Tibial artery (tissue), 4 donors: ENCODE data around the gene MIGA2.

Source experiments
- DNase-seq, 2 donors: peaks; one replicate each; pipeline ENCODE4 v3.0.0-alpha.2; 2019
- H3K27ac ChIP-seq, 2 donors: fragments of 200-600 bp; sonication (generic) in 1 of 2; 1 replicate in 1 of 2; 2 replicates in 1 of 2; pipeline ENCODE4 v1.5.1; 2018 to 2019; ENCODE audit warnings: mild to moderate bottlenecking in 1 of 2
- H3K27me3 ChIP-seq, 2 donors: fragments of 200-600 bp; sonication (generic) in 1 of 2; one replicate each; pipeline versions ENCODE4 v1.5.1 to v1.6.0; 2016 to 2019
- H3K36me3 ChIP-seq, 3 donors: fragments of 200-600 bp; sonication (generic) in 2 of 3; one replicate each; pipeline ENCODE4 v1.5.1; 2016 to 2019; ENCODE audit warnings: mild to moderate bottlenecking in 2 of 3
- H3K4me1 ChIP-seq, 4 donors: fragments of 200-600 bp; sonication (generic) in 2 of 4; 1 replicate in 3 of 4; 2 replicates in 1 of 4; pipeline ENCODE4 v1.5.1; 2016 to 2019
- H3K4me3 ChIP-seq, 2 donors: fragments of 200-600 bp; sonication (generic) in 1 of 2; 1 replicate in 1 of 2; 2 replicates in 1 of 2; pipeline ENCODE4 v1.5.1; 2018 to 2019; ENCODE audit warnings: mild to moderate bottlenecking in 2 of 2
- H3K9me3 ChIP-seq, 3 donors: fragments of 200-600 bp; sonication (generic) in 1 of 3; one replicate each; pipeline ENCODE4 v1.5.1; 2016 to 2019
- CTCF ChIP-seq, 2 experiments: fragments of 200-600 bp in 1 of 2; fragments of 450-650 bp in 1 of 2; IDR thresholded peaks; one replicate each; pipeline ENCODE4 v1.5.1; 2017 to 2019; ENCODE audit warnings: antibody characterized with exemption in 2 of 2, mild to moderate bottlenecking in 1 of 2, moderate library complexity in 1 of 2
- intact Hi-C: fragments of 100-400 bp; cut with DNase I; formaldehyde crosslinking; loops from one replicate; pipeline ENCODE4 v1.15.0; 2023; ENCODE audit warnings: low total_unique reads

The MIGA2 gene

GRCh38 chr9:129080601-129081387 is 44.4 kb downstream of the MIGA2 start, which contains the start of gene DOLPP1:
Gene DOLPP1 (plus strand): TSS chr9:129081111. CDS start chr9:129081132, 21 bp downstream.
- Histone ChIP-seq H3K4me3 (peak within 1 kb of the TSS; percentile 79 to 93), H3K27me3 (no peaks in the 10 kb centered on the region), H3K36me3 (peaks cover 7 to 16% (median 10%) of the 10 kb centered on the region in 3 donors), H3K4me1 (peaks cover 0 to 23% (median 16%) of the 10 kb centered on the region in 4 donors), H3K9me3 (no peaks in the 10 kb centered on the region), H3K27ac (peak within 1 kb of the TSS; percentile 77 to 83)
- peak; percentile 99 for DNase-seq
- intact Hi-C loops, result no loop called here
- TF ChIP-seq CTCF (IDR thresholded peaks at IDR 0.05), result peak in 1 of 2 experiments; percentile 59

DNA sequence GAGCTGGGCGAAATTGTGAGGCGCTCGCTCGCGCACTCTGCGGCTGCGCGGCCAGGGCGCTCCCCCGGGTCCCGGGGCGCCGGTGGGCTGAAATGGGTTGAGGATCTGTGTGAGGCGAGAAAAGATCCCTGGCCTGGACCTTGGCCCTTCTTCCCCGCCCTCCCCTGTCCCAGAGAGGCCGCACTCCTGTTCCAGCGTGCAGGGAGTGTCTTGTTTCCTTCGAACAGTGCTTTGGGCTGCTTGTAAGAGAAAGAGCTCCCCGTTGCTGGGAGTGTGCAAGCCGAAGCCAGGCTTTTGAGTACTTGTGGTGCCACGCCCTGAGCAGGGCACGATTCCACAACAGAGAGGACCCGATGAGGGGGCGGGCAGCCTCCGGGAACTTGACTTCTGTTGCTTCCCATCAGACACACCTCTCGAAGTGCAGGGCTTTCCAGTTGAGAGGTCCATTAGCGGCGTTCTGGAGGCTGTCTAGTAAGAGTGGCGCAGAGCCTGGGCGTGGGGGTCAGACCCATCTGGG is 45.0 kb downstream of the MIGA2 start:
- peaks cover 0 to 23% (median 16%) of the 10 kb centered on the region in 4 donors for H3K4me1 ChIP-seq
- H3K4me3 ChIP-seq, result peak overlapping the region; percentile 79 to 93
- H3K27ac ChIP-seq, result peak overlapping the region; percentile 77 to 83
- TF ChIP-seq CTCF (IDR thresholded peaks at IDR 0.05), result no peak
- peaks cover 7 to 23% (median 16%) of the 10 kb centered on the region in 3 donors for H3K36me3 ChIP-seq
- no peaks in the 10 kb centered on the region for H3K9me3 ChIP-seq
- DNase-seq, result no peak
- H3K27me3 ChIP-seq, result no peaks in the 10 kb centered on the region
- intact Hi-C loops, result no loop called here

GRCh38 chr9:129084087-129084486 is 47.7 kb downstream of the MIGA2 start:
- intact Hi-C loops, result no loop called here
- no peaks in the 10 kb centered on the region for H3K27me3 ChIP-seq
- H3K9me3 ChIP-seq, result no peaks in the 10 kb centered on the region
- DNase-seq, result no peak
- peaks cover 14 to 49% (median 29%) of the 10 kb centered on the region in 3 donors for H3K36me3 ChIP-seq
- no peak for TF ChIP-seq CTCF (IDR thresholded peaks at IDR 0.05)
- peaks cover 0 to 23% (median 16%) of the 10 kb centered on the region in 4 donors for H3K4me1 ChIP-seq
- H3K27ac ChIP-seq, result no peak overlapping the region
- H3K4me3 ChIP-seq, result no peak overlapping the region

- H3K9me3 ChIP-seq, result no peaks in the 10 kb centered on the region
- intact Hi-C loops, result no loop called here
- no peak overlapping the region for H3K4me3 ChIP-seq
- no peak for DNase-seq
- no peaks in the 10 kb centered on the region for H3K27me3 ChIP-seq
- H3K36me3 ChIP-seq, result peaks cover 19 to 70% (median 35%) of the 10 kb centered on the region in 3 donors
- H3K27ac ChIP-seq, result no peak overlapping the region
- no peaks in the 10 kb centered on the region for H3K4me1 ChIP-seq
- no peak for TF ChIP-seq CTCF (IDR thresholded peaks at IDR 0.05)
Observed at GRCh38 chr9:129089246-129089645, 52.8 kb downstream of the MIGA2 start.

- Histone ChIP-seq H3K36me3 (peaks cover 40 to 70% (median 50%) of the 10 kb centered on the region in 3 donors), H3K27me3 (no peaks in the 10 kb centered on the region), H3K9me3 (no peaks in the 10 kb centered on the region), H3K4me3 (no peak overlapping the region), H3K4me1 (no peaks in the 10 kb centered on the region), H3K27ac (no peak overlapping the region)
- intact Hi-C loops, result no loop called here
- no peak for TF ChIP-seq CTCF (IDR thresholded peaks at IDR 0.05)
- DNase-seq, result no peak
Observed at GRCh38 chr9:129093602-129094386, 57.4 kb downstream of the MIGA2 start.
